GM23338 (cell line): ENCODE measurements around the gene MAP1LC3B2. TPM values are rescaled to one million over a fixed set of nuclear protein-coding genes. Genes with fewer than 3 reads are reported as not detected.

ENCODE experiments used
- ATAC-seq: fragments of 200-7000 bp; cut with Tn5 transposase; 3 replicates; pipeline ENCODE4 v1.9.1; 2020
- DNase-seq: peaks from one replicate; pipeline ENCODE4 v3.0.0-alpha.2; 2015; ENCODE audit warnings: low spot score
- H2AFZ ChIP-seq: fragments of 200-600 bp; sonication (generic); 2 replicates; pipeline ENCODE4 v1.8.0; 2016; ENCODE audit warnings: antibody characterized with exemption, mild to moderate bottlenecking, moderate library complexity
- H3F3A ChIP-seq: fragments of 200-600 bp; sonication (generic); replicated peaks from 2 replicates; pipeline ENCODE4 v1.8.0; 2017; ENCODE audit warnings: antibody characterized with exemption, mixed run types, low read depth
- H3K27ac ChIP-seq: fragments of 200-600 bp; sonication (generic); 2 replicates; pipeline ENCODE4 v1.6.1; 2016; ENCODE audit warnings: low read depth
- H3K27me3 ChIP-seq: fragments of 200-600 bp; sonication (generic); 2 replicates; pipeline ENCODE4 v1.8.0; 2016; ENCODE audit warnings: mild to moderate bottlenecking, mixed run types, moderate library complexity; ENCODE audit not compliant: insufficient read depth
- H3K36me3 ChIP-seq: fragments of 200-600 bp; sonication (generic); 2 replicates; pipeline ENCODE4 v1.8.0; 2016; ENCODE audit warnings: mild to moderate bottlenecking; ENCODE audit not compliant: insufficient read depth
- H3K4me1 ChIP-seq: fragments of 200-600 bp; sonication (generic); 2 replicates; pipeline ENCODE4 v1.8.0; 2016; ENCODE audit warnings: mild to moderate bottlenecking, moderate library complexity; ENCODE audit not compliant: insufficient read depth
- H3K4me2 ChIP-seq: fragments of 200-600 bp; sonication (generic); 2 replicates; pipeline ENCODE4 v1.7.1; 2017; ENCODE audit warnings: mixed run types
- H3K4me3 ChIP-seq: fragments of 200-600 bp; sonication (generic); 2 replicates; pipeline ENCODE4 v1.6.1; 2016; ENCODE audit warnings: mixed run types
- H3K79me2 ChIP-seq: fragments of 200-600 bp; sonication (generic); replicated peaks from 2 replicates; pipeline ENCODE4 v1.8.0; 2017; ENCODE audit warnings: mild to moderate bottlenecking; ENCODE audit not compliant: insufficient read depth
- H3K9me2 ChIP-seq: fragments of 200-600 bp; sonication (generic); 2 replicates; pipeline ENCODE4 v1.8.0; 2017; ENCODE audit not compliant: insufficient read depth
- H4K20me1 ChIP-seq: fragments of 200-600 bp; sonication (generic); replicated peaks from 2 replicates; pipeline ENCODE4 v1.8.0; 2017; ENCODE audit warnings: mild to moderate bottlenecking; ENCODE audit not compliant: insufficient read depth
- H3K27ac Mint-ChIP-seq: 2 replicates; pipeline ENCODE4 v1.8.0; 2020; ENCODE audit warnings: inconsistent platforms, mild to moderate bottlenecking, moderate library complexity, mixed read lengths
- H3K27me3 Mint-ChIP-seq: 3 replicates; pipeline ENCODE4 v1.8.0; 2022; ENCODE audit warnings: low read depth, mild to moderate bottlenecking, moderate library complexity, mixed read lengths, inconsistent platforms; ENCODE audit not compliant: insufficient read depth, poor library complexity
- H3K36me3 Mint-ChIP-seq: 3 replicates; pipeline ENCODE4 v1.8.0; 2021; ENCODE audit warnings: low read depth, mild to moderate bottlenecking, inconsistent platforms, moderate library complexity, mixed read lengths
- H3K4me1 Mint-ChIP-seq: 3 replicates; pipeline ENCODE4 v1.8.0; 2020; ENCODE audit warnings: mild to moderate bottlenecking, inconsistent platforms, mixed read lengths
- H3K4me3 Mint-ChIP-seq: 3 replicates; pipeline ENCODE4 v1.8.0; 2021; ENCODE audit warnings: moderate library complexity, mild to moderate bottlenecking, inconsistent platforms, mixed read lengths
- H3K9me3 Mint-ChIP-seq: 3 replicates; pipeline ENCODE4 v1.8.0; 2020; ENCODE audit warnings: moderate library complexity, mild to moderate bottlenecking, inconsistent platforms, mixed read lengths
- CREB1 ChIP-seq: fragments of 250-450 bp; sonication (Bioruptor Pico); IDR thresholded peaks from 2 replicates; pipeline ENCODE4 v1.5.0; 2020; ENCODE audit warnings: low read depth, mild to moderate bottlenecking, moderate library complexity
- EZH2 ChIP-seq: fragments of 200-600 bp; sonication (generic); IDR thresholded peaks from one replicate; pipeline ENCODE4 v1.8.0; 2017; ENCODE audit warnings: antibody characterized with exemption, mild to moderate bottlenecking, low read depth; ENCODE audit not compliant: unreplicated experiment
- EZH2phosphoT487 ChIP-seq: fragments of 200-600 bp; sonication (generic); IDR thresholded peaks from one replicate; pipeline ENCODE4 v1.8.1; 2018; ENCODE audit warnings: antibody characterized with exemption; ENCODE audit not compliant: unreplicated experiment
- JUNB ChIP-seq: IDR thresholded peaks from one replicate; pipeline ENCODE4 v1.6.1; 2016; ENCODE audit warnings: antibody characterized with exemption; ENCODE audit not compliant: unreplicated experiment
- NANOG ChIP-seq: IDR thresholded peaks from 2 replicates; pipeline ENCODE4 v1.6.1; 2016; ENCODE audit warnings: antibody characterized with exemption, borderline replicate concordance
- POLR2AphosphoS5 ChIP-seq: IDR thresholded peaks from 2 replicates; pipeline ENCODE4 v1.6.1; 2016; ENCODE audit warnings: antibody characterized with exemption, low read depth
- STAT1 ChIP-seq: IDR thresholded peaks from one replicate; pipeline ENCODE4 v1.6.1; 2016; ENCODE audit warnings: antibody characterized with exemption; ENCODE audit not compliant: unreplicated experiment
- ZNF114 ChIP-seq: fragments of 250-450 bp; sonication (Bioruptor Pico); IDR thresholded peaks from 2 replicates; pipeline ENCODE4 v1.5.0; 2020; ENCODE audit warnings: mild to moderate bottlenecking, moderate library complexity
- ZNF331 ChIP-seq: fragments of 250-450 bp; sonication (Bioruptor Pico); IDR thresholded peaks from 2 replicates; pipeline ENCODE4 v1.5.0; 2020; ENCODE audit warnings: low read depth, mild to moderate bottlenecking, moderate library complexity
- polyA plus RNA-seq: library from polyadenylated mRNA; unstranded; fragments of >200 nt; fragmentation: Nextera tagmentation; extraction: Ambion mirVana; gene quantifications from 2 replicates; pipeline ENCODE4 v1.2.1, GENCODE V29; 2016
- total RNA-seq: library from RNA; depleted of rRNA; stranded (reverse); fragments of >200 nt; shearing (Covaris generic); gene quantifications from 2 replicates; pipeline ENCODE4 v1.2.3, GENCODE V29; 2014
- TF ChIP-seq, protein P1 (sequence below): fragments of 250-450 bp; sonication (Bioruptor Pico); IDR thresholded peaks from 2 replicates; pipeline ENCODE4 v1.5.0; 2020; ENCODE audit warnings: mild to moderate bottlenecking, moderate library complexity
- TF ChIP-seq, protein P2 (sequence below), 2 experiments: fragments of 200-600 bp in 1 of 2; sonication (generic) in 1 of 2; conservative IDR thresholded peaks; 2 replicates each; pipeline versions ENCODE4 v1.5.1 to v1.6.1; 2016 to 2017; ENCODE audit warnings: antibody characterized with exemption in 2 of 2, low read depth in 2 of 2, mild to moderate bottlenecking in 2 of 2, moderate library complexity in 1 of 2
- TF ChIP-seq, protein P3 (sequence below): IDR thresholded peaks from 2 replicates; pipeline ENCODE4 v1.6.1; 2016; ENCODE audit warnings: antibody characterized with exemption
- TF ChIP-seq, protein P4 (sequence below): IDR thresholded peaks from one replicate; pipeline ENCODE4 v1.6.1; 2018; ENCODE audit warnings: antibody characterized with exemption; ENCODE audit not compliant: unreplicated experiment

MAP1LC3B2 gene
- total and polyA plus RNA-seq, 2 experiments from 2014 or later: 1.3 to 6.7 TPM

DNA sequence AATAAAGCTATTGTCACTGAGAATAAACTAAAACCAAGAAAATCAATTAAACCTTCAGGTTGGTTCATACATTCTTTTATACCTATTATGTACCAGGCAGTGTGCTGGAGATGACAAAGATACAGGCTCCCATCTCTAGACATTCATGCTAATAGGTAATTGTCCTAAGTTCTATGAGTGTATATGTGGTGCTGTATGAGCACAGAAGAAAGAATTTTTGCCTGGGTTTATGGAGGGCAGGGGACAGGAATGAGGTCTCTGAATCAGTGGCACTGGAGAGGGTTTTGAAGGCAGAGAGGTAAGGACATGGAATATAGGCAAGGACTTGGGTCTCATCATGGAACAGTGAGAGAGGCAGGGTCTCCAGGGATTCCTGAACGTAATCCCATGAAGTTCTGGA is 38.7 kb downstream of the MAP1LC3B2 start:
- no peak for TF ChIP-seq POLR2AphosphoS5
- no peak for TF ChIP-seq EZH2
- TF ChIP-seq STAT1: no peak
- TF ChIP-seq ZNF114: no peak
- no peak for TF ChIP-seq CREB1 (CRISPR knock-in tag)
- TF ChIP-seq, protein P1, sequence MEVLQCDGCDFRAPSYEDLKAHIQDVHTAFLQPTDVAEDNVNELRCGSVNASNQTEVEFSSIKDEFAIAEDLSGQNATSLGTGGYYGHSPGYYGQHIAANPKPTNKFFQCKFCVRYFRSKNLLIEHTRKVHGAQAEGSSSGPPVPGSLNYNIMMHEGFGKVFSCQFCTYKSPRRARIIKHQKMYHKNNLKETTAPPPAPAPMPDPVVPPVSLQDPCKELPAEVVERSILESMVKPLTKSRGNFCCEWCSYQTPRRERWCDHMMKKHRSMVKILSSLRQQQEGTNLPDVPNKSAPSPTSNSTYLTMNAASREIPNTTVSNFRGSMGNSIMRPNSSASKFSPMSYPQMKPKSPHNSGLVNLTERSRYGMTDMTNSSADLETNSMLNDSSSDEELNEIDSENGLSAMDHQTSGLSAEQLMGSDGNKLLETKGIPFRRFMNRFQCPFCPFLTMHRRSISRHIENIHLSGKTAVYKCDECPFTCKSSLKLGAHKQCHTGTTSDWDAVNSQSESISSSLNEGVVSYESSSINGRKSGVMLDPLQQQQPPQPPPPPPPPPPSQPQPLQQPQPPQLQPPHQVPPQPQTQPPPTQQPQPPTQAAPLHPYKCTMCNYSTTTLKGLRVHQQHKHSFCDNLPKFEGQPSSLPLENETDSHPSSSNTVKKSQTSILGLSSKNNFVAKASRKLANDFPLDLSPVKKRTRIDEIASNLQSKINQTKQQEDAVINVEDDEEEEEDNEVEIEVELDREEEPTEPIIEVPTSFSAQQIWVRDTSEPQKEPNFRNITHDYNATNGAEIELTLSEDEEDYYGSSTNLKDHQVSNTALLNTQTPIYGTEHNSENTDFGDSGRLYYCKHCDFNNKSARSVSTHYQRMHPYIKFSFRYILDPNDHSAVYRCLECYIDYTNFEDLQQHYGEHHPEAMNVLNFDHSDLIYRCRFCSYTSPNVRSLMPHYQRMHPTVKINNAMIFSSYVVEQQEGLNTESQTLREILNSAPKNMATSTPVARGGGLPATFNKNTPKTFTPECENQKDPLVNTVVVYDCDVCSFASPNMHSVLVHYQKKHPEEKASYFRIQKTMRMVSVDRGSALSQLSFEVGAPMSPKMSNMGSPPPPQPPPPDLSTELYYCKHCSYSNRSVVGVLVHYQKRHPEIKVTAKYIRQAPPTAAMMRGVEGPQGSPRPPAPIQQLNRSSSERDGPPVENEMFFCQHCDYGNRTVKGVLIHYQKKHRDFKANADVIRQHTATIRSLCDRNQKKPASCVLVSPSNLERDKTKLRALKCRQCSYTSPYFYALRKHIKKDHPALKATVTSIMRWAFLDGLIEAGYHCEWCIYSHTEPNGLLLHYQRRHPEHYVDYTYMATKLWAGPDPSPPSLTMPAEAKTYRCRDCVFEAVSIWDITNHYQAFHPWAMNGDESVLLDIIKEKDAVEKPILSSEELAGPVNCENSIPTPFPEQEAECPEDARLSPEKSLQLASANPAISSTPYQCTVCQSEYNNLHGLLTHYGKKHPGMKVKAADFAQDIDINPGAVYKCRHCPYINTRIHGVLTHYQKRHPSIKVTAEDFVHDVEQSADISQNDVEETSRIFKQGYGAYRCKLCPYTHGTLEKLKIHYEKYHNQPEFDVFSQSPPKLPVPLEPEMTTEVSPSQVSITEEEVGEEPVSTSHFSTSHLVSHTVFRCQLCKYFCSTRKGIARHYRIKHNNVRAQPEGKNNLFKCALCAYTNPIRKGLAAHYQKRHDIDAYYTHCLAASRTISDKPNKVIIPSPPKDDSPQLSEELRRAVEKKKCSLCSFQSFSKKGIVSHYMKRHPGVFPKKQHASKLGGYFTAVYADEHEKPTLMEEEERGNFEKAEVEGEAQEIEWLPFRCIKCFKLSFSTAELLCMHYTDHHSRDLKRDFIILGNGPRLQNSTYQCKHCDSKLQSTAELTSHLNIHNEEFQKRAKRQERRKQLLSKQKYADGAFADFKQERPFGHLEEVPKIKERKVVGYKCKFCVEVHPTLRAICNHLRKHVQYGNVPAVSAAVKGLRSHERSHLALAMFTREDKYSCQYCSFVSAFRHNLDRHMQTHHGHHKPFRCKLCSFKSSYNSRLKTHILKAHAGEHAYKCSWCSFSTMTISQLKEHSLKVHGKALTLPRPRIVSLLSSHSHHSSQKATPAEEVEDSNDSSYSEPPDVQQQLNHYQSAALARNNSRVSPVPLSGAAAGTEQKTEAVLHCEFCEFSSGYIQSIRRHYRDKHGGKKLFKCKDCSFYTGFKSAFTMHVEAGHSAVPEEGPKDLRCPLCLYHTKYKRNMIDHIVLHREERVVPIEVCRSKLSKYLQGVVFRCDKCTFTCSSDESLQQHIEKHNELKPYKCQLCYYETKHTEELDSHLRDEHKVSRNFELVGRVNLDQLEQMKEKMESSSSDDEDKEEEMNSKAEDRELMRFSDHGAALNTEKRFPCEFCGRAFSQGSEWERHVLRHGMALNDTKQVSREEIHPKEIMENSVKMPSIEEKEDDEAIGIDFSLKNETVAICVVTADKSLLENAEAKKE: no peak
- no peak for TF ChIP-seq ZNF331 (CRISPR knock-in tag)
- TF ChIP-seq EZH2phosphoT487: no peak
- TF ChIP-seq, protein P2, sequence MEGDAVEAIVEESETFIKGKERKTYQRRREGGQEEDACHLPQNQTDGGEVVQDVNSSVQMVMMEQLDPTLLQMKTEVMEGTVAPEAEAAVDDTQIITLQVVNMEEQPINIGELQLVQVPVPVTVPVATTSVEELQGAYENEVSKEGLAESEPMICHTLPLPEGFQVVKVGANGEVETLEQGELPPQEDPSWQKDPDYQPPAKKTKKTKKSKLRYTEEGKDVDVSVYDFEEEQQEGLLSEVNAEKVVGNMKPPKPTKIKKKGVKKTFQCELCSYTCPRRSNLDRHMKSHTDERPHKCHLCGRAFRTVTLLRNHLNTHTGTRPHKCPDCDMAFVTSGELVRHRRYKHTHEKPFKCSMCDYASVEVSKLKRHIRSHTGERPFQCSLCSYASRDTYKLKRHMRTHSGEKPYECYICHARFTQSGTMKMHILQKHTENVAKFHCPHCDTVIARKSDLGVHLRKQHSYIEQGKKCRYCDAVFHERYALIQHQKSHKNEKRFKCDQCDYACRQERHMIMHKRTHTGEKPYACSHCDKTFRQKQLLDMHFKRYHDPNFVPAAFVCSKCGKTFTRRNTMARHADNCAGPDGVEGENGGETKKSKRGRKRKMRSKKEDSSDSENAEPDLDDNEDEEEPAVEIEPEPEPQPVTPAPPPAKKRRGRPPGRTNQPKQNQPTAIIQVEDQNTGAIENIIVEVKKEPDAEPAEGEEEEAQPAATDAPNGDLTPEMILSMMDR (conservative IDR thresholded peaks at IDR 0.05; ENCODE audit: low read depth in 2 of 2): no peak
- TF ChIP-seq, protein P3, sequence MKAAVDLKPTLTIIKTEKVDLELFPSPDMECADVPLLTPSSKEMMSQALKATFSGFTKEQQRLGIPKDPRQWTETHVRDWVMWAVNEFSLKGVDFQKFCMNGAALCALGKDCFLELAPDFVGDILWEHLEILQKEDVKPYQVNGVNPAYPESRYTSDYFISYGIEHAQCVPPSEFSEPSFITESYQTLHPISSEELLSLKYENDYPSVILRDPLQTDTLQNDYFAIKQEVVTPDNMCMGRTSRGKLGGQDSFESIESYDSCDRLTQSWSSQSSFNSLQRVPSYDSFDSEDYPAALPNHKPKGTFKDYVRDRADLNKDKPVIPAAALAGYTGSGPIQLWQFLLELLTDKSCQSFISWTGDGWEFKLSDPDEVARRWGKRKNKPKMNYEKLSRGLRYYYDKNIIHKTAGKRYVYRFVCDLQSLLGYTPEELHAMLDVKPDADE: no peak
- no peak for TF ChIP-seq NANOG
- TF ChIP-seq JUNB: no peak
- TF ChIP-seq, protein P4, sequence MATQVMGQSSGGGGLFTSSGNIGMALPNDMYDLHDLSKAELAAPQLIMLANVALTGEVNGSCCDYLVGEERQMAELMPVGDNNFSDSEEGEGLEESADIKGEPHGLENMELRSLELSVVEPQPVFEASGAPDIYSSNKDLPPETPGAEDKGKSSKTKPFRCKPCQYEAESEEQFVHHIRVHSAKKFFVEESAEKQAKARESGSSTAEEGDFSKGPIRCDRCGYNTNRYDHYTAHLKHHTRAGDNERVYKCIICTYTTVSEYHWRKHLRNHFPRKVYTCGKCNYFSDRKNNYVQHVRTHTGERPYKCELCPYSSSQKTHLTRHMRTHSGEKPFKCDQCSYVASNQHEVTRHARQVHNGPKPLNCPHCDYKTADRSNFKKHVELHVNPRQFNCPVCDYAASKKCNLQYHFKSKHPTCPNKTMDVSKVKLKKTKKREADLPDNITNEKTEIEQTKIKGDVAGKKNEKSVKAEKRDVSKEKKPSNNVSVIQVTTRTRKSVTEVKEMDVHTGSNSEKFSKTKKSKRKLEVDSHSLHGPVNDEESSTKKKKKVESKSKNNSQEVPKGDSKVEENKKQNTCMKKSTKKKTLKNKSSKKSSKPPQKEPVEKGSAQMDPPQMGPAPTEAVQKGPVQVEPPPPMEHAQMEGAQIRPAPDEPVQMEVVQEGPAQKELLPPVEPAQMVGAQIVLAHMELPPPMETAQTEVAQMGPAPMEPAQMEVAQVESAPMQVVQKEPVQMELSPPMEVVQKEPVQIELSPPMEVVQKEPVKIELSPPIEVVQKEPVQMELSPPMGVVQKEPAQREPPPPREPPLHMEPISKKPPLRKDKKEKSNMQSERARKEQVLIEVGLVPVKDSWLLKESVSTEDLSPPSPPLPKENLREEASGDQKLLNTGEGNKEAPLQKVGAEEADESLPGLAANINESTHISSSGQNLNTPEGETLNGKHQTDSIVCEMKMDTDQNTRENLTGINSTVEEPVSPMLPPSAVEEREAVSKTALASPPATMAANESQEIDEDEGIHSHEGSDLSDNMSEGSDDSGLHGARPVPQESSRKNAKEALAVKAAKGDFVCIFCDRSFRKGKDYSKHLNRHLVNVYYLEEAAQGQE: no peak
- Histone ChIP-seq H3F3A (no peaks in the 10 kb centered on the region), H4K20me1 (no peaks in the 10 kb centered on the region), H3K4me1 (peaks cover 6% of the 10 kb centered on the region; the same call in 1 of the 2 replicates), H2AFZ (no peak overlapping the region), H3K4me2 (no peak overlapping the region), H3K27ac (no peak overlapping the region), H3K9me2 (0 out of 2 replicates have a peak, but pooled peaks cover 8% of the 10 kb centered on the region), H3K79me2 (no peaks in the 10 kb centered on the region), H3K27me3 (no peaks in the 10 kb centered on the region), H3K36me3 (no peaks in the 10 kb centered on the region), H3K4me3 (no peak overlapping the region)
- Mint-ChIP-seq H3K9me3 (no peaks in the 10 kb centered on the region; the same call in 2 of the 3 replicates), H3K27me3 (peaks cover 10% of the 10 kb centered on the region), H3K4me1 (peaks cover 17% of the 10 kb centered on the region), H3K36me3 (no peaks in the 10 kb centered on the region), H3K4me3 (no peak overlapping the region), H3K27ac (no peak overlapping the region)
- ATAC-seq (no peak), DNase-seq (no peak)
